Loucy (cell line): ENCODE measurements around the gene PRR35.
A peak's percentile ranks its signal among the peaks of the same experiment; 100 is the strongest.

Experiments used
- H2AFZ ChIP-seq: fragments of 200-600 bp; sonication (generic); 2 replicates; pipeline ENCODE4 v1.6.0; 2016; ENCODE audit warnings: antibody characterized with exemption, mild to moderate bottlenecking, low read length, moderate library complexity
- H3F3A ChIP-seq: fragments of 200-600 bp; 2 replicates; pipeline ENCODE4 v1.6.0; 2016; ENCODE audit warnings: antibody characterized with exemption, low read depth, mild to moderate bottlenecking
- H3K27me3 ChIP-seq: fragments of 200-600 bp; sonication (generic); 2 replicates; pipeline ENCODE4 v1.6.1; 2014; ENCODE audit warnings: low read length, mild to moderate bottlenecking; ENCODE audit not compliant: insufficient read depth, poor library complexity, severe bottlenecking
- H3K36me3 ChIP-seq: fragments of 200-600 bp; sonication (generic); 2 replicates; pipeline ENCODE4 v1.6.1; 2016; ENCODE audit warnings: low read length; ENCODE audit not compliant: insufficient read depth
- H3K4me1 ChIP-seq: fragments of 200-600 bp; sonication (generic); 2 replicates; pipeline ENCODE4 v1.5.1; 2014; ENCODE audit warnings: low read length, mild to moderate bottlenecking; ENCODE audit not compliant: insufficient read depth, poor library complexity, severe bottlenecking
- H3K4me2 ChIP-seq: fragments of 200-600 bp; sonication (generic); 2 replicates; pipeline ENCODE4 v1.6.0; 2014; ENCODE audit warnings: antibody characterized with exemption, low read length, low read depth, mild to moderate bottlenecking; ENCODE audit not compliant: poor library complexity, severe bottlenecking
- H3K4me3 ChIP-seq: fragments of 200-600 bp; sonication (generic); 2 replicates; pipeline ENCODE4 v1.5.1; 2014; ENCODE audit warnings: low read length, mild to moderate bottlenecking, mixed read lengths; ENCODE audit not compliant: poor library complexity, severe bottlenecking
- H3K79me2 ChIP-seq: fragments of 200-600 bp; sonication (generic); 2 replicates; pipeline ENCODE4 v1.6.1; 2014; ENCODE audit warnings: low read length; ENCODE audit not compliant: insufficient read depth
- H3K9ac ChIP-seq: fragments of 200-600 bp; sonication (generic); 2 replicates; pipeline ENCODE4 v1.6.0; 2014; ENCODE audit warnings: mild to moderate bottlenecking, low read depth, low read length, moderate library complexity; ENCODE audit not compliant: poor library complexity, severe bottlenecking
- H3K9me2 ChIP-seq: fragments of 200-600 bp; sonication (generic); replicated peaks from 2 replicates; pipeline ENCODE4 v1.6.1; 2016; ENCODE audit warnings: low read depth, low read length, mixed read lengths
- H3K9me3 ChIP-seq: fragments of 200-600 bp; sonication (generic); 2 replicates; pipeline ENCODE4 v1.6.1; 2014; ENCODE audit warnings: mild to moderate bottlenecking, antibody characterized with exemption, low read length, low read depth; ENCODE audit not compliant: insufficient read depth
- H4K20me1 ChIP-seq: fragments of 200-600 bp; sonication (generic); 2 replicates; pipeline ENCODE4 v1.6.0; 2014; ENCODE audit warnings: antibody characterized with exemption, low read length, mild to moderate bottlenecking; ENCODE audit not compliant: insufficient read depth, poor library complexity, severe bottlenecking
- CTCF ChIP-seq: fragments of 200-600 bp; sonication (generic); conservative IDR thresholded peaks from 2 replicates; pipeline ENCODE4 v1.5.1; 2014; ENCODE audit warnings: mild to moderate bottlenecking, antibody characterized with exemption, low read length
- EZH2phosphoT487 ChIP-seq: fragments of 200-600 bp; IDR thresholded peaks from 2 replicates; pipeline ENCODE4 v1.6.1; 2018; ENCODE audit warnings: antibody characterized with exemption, mild to moderate bottlenecking, moderate library complexity, borderline replicate concordance

The PRR35 gene

GRCh38 chr16:574021-574760, 14.0 kb downstream of the PRR35 start:
- H3K79me2 ChIP-seq = no peaks in the 10 kb centered on the region
- no peak for TF ChIP-seq EZH2phosphoT487
- TF ChIP-seq CTCF = no peak
- peaks cover 2% of the 10 kb centered on the region for H4K20me1 ChIP-seq
- H3K9ac ChIP-seq = no peak overlapping the region
- no peaks in the 10 kb centered on the region for H3K27me3 ChIP-seq
- H3K4me1 ChIP-seq = peaks cover 14% of the 10 kb centered on the region
- H3K4me2 ChIP-seq = no peak overlapping the region
- no peaks in the 10 kb centered on the region for H3K9me3 ChIP-seq
- H3K9me2 ChIP-seq = no peaks in the 10 kb centered on the region
- no peaks in the 10 kb centered on the region for H3F3A ChIP-seq
- H3K4me3 ChIP-seq = no peak overlapping the region
- H2AFZ ChIP-seq = no peak overlapping the region
- no peaks in the 10 kb centered on the region for H3K36me3 ChIP-seq

- Histone ChIP-seq H3F3A (no peaks in the 10 kb centered on the region), H3K36me3 (no peaks in the 10 kb centered on the region), H4K20me1 (no peaks in the 10 kb centered on the region), H3K4me1 (peaks cover 14% of the 10 kb centered on the region), H3K4me2 (peak overlapping the region; percentile 70), H3K4me3 (peak overlapping the region; percentile 60), H3K9me3 (no peaks in the 10 kb centered on the region), H3K9ac (peak overlapping the region; percentile 58), H3K79me2 (no peaks in the 10 kb centered on the region), H2AFZ (no peak overlapping the region), H3K9me2 (no peaks in the 10 kb centered on the region), H3K27me3 (no peaks in the 10 kb centered on the region)
- TF ChIP-seq EZH2phosphoT487 = no peak
- no peak for TF ChIP-seq CTCF
These were observed 15.4 kb downstream of the PRR35 start for GRCh38 chr16:575354-576196.

DNA sequence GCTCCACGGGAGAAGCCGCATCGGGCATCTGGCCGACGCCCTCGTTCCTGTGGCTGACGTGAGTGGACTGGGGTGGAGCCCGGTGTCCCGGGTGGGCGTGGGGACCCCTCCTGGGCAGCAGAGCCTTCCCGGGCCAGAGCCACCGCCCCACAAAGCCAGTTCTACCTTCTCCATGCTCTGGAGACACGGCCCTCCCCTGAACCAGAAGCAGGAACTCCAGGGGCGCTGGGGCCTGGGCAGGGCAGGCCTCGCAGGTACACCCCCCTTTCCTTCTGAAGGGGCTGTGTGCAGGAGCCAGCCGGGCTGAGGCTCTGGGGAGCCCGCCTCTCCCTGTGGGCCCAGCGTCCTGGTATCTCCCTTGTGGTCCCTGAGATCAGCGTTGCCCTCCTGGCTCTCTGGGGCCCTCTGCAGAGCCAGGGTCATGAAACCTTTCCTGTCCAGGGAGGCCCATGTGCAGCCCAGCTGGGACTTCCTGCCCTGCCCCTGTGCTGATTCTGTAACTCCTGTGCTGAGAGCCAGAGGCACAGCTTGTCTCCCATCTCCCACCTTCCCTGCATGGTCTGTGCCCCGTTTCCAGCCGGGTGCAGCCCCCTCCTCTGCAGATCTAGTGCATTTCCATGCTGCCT, 16.1 kb downstream of the PRR35 start:
- TF ChIP-seq EZH2phosphoT487 (no peak), CTCF (no peak)
- H3F3A ChIP-seq = no peaks in the 10 kb centered on the region
- peak overlapping the region; percentile 60 for H3K4me3 ChIP-seq
- H3K9me2 ChIP-seq = no peaks in the 10 kb centered on the region
- H2AFZ ChIP-seq = 0 out of 2 replicates have a peak overlapping the region, but pooled peaks have one; percentile 36
- H3K9ac ChIP-seq = peak overlapping the region; percentile 58
- no peaks in the 10 kb centered on the region for H3K36me3 ChIP-seq
- H3K27me3 ChIP-seq = no peaks in the 10 kb centered on the region
- no peaks in the 10 kb centered on the region for H4K20me1 ChIP-seq
- peaks cover 14% of the 10 kb centered on the region for H3K4me1 ChIP-seq
- peak overlapping the region; percentile 70 for H3K4me2 ChIP-seq
- no peaks in the 10 kb centered on the region for H3K9me3 ChIP-seq
- no peaks in the 10 kb centered on the region for H3K79me2 ChIP-seq
